OCI-M2 (cell line): ENCODE data around the gene ENG.
"Not testable (repeated sequence)": the region's sequence is repeated elsewhere in the genome, so short reads cannot be mapped to it uniquely, and the experiment has no call there.

Experiments
- DNase-seq: peaks from one replicate; lab custom pipeline; 2025; ENCODE audit not compliant: unreplicated experiment; lab: John Stamatoyannopoulos, UW

Gene ENG

DNA sequence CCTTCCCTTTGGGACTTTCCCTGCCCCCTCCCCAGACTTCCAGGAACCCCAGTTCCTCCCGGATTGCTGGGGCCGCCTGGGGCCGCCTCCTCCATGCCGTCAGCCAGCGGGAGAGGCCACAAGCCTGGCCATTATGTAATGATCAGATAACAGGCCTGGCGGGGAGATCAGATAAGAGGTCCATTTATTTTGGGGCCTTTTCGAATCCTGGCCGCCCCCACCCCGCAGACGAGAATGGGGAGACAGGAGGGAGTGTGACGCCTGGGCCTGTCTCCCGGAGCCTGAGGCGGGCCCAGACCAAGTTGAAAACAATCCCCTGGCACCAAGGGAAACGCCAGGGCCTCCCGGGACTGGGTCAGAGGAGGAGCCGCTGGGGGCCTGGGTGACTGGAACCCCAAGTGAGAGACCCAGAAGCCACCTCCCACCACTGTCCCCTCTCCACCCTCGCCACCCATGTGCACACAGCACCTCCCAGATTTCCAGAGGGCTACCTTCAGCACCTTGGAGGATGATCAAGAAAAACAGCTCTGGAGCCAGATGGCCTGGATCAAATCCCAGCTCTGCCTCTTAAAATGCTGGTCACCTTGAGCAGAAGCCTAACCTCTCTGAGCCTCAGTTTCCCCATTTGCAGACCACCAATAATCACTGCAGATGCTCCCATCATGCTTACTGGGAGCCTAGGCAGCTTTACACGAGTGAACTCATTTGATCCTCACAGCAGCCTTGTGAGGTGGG, 7.8 kb downstream of the ENG start:
- DNase-seq = no peak

DNA sequence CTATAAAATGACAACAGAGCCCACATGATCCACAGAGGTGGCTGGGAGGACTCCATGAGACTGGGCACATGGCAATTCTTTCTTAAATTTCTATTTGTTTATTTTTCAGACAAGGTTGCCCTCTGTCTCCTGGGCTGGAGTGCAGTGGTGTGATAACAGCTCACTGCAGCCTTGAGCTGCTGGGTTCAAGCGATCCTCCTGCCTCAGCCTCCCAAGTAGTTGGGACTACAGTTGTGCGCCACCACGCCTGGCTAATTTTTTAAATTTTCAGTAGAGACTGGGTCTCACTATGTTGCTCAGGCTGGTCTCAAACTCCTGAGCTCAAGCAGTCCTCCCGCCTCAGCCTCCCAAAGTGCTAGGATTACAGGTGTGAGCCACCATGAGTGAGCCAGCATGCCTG, 8.8 kb downstream of the ENG start:
- not testable (repeated sequence) for DNase-seq

DNA sequence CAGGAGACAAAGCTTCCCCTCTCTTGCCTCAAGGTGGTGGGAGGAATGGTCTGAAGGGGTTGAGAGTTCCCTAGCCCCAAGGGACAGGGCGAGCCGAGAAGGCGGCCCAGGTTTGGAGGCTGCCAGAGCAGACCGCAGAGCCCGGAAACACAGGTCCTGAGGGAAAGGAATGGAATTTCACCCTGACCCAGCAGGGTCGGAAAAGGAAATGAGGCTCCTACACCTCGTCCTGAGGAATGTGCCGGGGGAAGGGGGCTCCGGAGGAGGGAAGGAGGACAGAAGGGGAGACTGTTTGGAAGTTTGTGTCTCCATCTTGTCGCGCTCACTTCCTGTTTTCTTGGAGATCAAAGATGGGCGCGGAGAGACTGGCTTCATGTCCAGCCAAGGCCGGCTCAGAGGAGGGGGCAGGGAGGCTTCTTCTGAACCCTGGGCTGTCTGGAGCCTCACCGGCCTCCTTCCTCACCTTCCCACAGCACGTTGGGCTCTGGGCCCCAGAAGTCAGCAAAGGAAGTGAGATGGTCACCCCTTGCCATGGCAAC, 9.6 kb downstream of the ENG start:
- DNase-seq = no peak

DNA sequence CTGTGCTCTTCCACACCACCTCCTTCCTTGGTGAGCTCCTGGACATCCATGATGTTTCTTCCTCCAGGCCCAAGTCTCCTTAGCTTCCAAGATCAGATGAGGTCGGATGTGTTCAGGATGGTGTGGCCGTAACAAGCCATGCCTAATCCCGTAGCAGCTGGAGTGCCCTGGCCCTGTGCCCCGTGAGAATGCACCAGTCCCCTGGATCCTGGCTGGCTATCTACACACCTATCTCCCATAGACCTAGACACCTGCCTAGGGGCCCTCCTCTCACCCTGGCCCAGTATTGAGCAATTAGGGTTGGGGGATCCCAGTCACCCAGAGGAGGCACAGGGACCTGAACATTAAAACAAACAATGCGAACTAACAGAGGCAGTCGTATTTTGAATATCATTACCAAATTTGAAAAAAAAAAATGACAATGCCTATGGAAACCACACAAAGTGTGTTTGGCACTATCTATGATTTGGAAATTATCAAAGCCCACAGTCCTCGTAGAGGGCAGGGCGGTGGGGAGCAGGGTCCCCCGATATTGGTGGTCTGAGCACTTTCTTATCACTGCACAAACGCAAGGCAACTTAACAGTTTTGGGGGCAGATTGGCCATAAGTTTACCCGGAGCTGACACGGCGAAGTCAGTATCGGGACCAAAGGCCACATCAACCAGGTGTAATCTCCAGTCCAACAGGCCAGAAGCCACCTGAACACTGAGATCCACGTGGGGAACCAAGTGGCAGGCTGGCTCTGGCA, 13.2 kb downstream of the ENG start:
- no peak for DNase-seq

DNA sequence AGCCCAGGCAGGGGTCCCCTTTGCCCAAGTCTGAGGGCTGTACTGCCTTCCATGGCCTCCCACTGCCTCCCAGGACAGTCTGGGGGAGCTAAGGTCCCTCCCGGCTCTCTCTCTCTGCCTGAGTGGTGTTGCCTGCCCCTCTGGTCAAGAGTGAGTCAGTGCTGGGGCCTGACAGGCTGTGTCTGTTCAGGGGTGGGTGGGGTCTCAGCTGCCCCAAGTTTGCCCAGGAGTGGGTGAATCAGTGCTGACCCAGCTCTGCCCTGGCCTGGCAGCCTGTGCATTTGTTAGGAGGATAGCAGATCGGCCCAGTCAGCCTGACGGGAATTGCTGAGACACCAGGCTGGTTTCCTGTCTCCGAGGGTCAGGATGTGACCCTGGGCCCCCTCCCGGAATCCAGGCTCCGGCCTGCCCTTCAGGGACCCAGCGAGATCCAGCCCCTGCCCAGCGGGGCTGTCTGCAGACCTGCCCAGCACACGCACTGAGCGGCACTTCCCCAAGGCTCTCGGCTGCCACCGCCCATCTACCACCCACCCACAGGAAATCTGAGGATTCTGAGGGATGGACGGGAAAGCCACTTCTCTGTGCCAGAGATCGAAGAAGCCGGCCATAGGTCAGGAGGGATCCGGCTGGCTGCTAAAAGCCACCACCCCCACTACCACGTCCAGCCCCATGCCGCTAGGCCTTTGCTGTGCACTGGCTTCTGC, 15.9 kb downstream of the ENG start:
- DNase-seq = no peak

DNA sequence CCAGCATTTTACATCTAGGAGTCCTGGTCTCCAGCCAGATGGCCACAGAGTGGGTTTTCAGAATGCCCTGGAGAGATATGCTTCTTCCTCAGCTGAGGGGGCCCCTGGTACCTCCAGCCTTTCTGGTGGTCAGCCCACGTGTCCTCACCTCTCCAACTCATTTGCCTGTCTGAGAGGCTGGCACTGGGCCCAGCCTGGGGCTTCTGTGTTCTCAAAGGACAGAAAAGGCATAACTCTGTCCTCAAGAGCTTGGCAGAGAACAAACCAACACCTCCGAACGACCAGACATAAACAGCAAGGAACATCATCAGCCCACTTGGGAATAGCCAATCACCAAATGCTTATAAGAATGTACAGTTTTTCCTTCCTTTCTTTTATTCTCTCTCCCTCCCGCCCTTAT, 17.1 kb downstream of the ENG start:
- DNase-seq = no peak

DNA sequence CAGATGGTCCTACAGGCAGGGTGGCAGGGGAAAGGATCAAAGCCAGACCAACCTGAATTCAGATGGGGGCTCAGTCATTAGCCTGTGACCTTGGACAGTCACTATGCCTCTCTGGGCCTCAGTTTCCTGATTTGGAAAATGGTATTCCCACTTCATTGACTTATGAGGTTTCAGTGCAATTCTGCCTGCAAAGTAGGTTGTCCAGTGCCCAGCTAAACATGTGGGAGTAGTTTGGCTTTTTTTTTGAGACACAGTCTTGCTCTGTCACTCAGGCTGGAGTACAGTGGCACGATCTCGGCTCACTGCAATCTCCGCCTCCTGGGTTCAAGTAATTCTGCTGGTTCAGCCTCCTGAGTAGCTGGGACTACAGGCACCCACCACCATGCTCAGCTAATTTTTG, 17.9 kb downstream of the ENG start:
- DNase-seq = not testable (repeated sequence)

DNA sequence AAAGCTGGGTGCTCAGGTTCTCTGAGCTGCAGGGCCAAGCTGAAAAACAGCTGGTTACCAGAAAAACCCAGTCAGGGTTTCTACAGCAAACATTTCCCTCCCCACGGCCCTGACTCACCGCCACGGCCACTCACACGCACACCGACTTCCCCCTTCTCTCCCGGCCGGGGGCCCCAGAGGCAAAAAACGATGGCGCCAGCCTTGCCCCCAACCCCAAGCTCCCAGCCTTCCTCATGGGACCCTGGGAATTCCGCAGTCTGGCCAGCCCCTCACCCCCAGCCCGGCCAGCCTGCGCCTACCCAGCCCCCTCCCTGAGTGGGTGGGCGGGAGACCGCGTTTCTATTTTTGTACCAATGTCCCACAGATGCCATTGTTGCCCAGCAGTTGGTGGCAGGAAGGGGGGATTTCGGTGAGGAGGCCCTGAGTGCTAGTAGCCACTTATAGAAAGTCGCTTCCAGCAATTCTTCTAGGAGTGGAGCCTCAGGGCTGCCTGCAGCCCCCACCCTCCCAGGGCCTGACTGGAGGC, 18.4 kb downstream of the ENG start:
- DNase-seq = no peak

DNA sequence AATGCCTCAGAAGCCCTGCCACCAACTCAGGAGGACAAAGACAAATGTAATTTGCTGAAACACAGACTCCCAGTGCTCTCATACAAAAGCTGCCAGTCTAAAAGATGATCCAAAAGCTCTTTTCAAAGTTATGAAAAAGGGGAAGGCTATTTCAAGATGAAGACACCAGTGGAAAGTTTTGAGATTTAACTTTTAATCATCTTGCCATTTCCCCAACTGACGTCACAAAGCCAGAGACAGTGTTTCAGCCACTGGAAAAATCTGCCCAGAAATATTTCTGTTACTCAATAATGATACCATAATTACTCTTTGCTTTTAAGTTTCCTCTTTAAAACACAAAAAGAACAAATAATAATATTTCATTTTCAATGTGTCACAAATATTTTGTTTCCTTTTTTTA, 20.9 kb downstream of the ENG start:
- no peak for DNase-seq

DNA sequence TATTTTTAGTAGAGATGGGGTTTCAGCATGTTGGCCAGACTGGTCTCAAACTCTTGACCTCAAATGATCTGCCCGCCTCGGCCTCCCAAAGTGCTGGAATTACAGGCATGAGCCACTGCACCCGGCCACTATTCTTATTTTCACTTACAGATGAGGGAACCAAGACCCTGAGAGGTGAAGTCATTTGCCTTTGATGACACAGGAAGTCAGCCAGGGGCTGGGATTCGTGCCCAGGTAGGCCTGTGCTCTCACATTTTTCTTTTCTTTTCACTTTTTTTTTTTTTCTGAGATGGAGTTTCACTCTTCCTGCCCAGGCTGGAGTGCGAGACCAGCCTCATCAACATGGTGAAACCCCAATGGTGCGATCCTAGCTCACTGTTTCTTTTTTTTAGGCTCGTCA, 22.2 kb downstream of the ENG start:
- DNase-seq = no peak

DNA sequence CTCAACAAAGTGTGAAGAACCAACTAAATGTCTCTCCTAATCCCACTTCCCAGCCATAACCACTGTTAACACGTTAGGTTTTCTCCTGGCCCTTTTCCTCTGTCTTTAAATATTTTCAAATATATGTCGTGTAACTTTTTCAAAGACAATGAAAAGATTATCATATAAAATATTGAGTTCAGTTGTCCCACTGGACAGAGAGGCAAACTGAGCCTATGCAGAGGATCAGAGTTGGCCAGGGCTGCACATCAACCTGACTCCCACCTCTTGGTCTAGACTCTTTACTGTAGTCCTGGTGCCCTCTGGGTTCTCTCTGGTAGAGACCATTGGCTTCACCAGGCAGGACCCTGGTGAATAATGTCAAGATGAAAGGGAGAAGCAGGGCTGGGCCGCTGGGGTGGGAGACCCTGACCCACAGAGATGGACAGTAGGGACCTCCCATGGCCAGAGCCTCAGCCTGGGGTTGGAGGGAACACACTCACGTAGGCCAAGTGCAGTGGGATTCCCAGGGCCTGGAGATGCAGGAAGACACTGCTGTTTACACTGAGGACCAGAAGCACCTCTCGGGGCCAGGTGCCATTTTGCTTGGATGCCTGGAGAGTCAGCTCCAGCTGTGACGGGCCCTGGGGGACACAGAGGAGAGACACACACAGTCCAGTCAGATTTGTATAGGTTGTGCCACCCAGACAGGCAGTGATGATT, 25.1 kb downstream of the ENG start:
- no peak for DNase-seq

DNA sequence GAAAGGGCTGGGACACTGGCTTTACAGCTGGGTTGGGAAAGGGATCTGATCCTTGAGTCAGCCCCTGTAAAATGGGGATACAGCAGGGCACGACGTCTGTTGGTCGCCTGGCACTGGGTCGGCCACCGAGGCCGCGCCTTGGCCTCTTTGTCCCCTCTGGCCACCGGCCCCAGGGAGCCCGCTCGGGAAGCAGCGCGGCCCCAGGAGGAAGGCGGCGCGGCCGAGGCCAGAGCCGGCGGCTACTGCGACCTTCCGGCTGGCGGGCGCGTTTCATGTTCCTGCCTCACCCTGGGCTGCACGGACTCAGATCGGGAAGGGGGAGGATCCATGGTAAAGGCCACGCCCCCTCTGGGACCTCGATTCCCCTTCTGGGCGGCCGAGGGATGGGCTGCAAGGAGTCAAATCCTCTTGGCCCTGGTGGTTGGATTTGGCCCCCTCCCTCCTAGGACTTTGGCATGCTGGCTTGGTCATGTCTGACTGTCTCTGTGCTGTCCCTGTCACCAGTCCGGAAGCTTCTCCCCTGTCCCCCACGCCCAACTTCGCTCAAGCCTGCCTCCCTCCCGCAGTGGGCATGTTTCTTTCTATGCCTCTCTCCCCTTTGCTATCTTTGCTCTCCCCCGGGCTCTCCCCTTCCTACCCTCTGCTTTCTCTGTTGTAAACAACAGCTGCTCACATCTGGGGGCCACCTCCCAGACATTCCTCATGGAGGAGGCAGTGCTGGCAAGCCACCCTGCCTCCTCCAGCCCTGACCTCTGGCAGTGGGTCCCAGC, 26.0 kb downstream of the ENG start:
- DNase-seq = no peak

DNA sequence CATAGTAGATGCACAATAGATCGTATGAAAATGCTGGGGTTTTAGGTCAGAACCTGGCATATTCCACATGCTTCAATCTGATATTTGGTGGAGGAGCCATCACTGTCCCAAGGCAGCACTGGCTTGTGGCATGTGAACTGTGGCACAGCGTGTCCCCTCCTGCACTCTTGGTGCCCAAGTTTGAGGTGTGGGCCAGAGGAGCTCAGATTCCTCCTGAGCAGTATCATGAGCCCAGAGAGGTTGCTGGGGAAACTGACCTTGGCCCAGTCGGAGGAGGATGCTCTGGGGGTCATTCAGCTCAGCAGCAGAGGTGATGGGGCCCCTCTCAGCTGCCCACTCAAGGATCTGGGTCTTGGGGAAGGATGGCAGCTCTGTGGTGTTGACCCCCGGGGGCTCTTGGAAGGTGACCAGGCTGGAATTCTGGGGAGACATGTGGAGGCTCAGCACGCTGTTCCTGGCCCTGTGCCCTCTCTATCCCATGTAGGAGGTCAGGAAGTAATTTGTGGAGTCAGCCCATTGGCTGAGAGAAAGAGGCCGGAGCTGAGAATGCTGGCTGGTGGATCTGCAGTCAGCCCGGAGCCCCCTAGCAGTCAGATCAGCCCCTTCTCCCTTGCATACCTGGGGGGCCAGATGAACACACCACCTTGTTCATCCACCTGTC, 28.1 kb downstream of the ENG start:
- DNase-seq = no peak

DNA sequence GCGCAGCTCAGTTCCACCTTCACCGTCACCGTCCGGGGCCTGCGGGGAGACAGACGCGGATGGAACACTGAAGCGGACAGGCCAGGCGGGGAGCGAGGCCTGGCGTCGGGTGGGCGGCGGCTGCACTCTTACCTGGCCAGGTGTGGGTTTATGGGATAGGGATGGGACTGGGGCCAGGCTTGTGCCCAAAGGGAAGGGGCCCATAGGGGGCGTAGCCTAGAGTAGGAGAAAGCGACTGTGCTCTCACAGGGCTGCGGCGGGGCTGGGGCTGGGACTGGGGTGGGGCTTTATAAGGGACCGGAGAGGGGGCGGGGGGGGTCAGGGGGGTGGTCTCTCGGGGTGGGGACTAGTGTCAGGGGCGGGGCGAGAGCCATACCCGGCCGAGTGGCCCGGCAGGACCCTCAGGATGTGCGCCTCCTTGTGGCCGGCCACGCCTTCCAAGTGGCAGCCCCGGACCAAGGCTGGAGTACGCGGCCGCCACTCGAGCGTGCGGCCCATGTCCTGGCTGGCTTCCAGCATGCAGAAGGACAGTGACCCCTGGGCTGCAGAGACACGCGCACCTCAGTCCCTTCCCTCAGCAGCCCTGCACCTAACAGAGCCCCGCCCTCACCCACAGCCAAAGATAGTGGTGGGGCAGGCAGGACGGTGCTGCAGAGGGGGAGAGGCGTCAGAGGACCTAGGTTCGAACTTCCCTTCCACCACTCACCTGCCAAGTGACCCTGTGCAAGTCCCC, 29.0 kb downstream of the ENG start:
- no peak for DNase-seq

DNA sequence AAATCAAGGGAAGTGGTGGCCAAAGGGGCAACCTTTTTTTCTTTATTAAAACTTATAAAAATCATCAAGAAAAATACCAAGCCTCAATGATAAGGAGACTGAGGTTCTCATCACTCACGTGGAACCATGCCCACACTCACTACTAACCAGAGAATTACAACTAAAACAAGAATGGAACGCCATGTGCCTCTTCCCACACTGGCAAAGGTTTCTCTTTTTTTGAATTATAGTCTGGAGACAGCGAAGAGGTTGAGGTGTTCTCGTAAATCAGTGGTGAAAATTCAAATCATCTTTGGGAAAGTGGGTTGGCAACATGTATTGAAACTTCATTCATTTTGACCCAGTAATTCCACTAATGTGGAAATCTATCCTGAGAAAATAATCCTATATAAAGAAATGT, 32.4 kb downstream of the ENG start:
- DNase-seq = no peak

DNA sequence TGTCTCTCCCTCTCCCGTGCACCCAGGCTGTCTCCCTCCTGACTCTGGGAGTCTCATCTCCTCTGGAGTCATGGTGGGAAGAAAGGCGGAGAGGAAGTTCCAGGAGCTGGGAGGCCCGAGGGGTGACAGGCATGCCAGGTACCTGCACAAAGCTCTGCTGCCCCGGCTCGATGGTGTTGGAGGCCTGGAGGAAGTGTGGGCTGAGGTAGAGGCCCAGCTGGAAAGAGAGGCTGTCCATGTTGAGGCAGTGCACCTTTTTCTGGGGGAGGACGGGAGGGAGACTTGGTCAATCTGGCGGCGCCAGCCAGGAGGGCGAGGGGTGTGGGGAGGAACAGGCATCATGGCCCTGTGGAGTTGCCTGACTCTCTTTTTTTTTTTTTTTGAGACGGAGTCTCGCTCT, 35.9 kb downstream of the ENG start:
- no peak for DNase-seq

DNA sequence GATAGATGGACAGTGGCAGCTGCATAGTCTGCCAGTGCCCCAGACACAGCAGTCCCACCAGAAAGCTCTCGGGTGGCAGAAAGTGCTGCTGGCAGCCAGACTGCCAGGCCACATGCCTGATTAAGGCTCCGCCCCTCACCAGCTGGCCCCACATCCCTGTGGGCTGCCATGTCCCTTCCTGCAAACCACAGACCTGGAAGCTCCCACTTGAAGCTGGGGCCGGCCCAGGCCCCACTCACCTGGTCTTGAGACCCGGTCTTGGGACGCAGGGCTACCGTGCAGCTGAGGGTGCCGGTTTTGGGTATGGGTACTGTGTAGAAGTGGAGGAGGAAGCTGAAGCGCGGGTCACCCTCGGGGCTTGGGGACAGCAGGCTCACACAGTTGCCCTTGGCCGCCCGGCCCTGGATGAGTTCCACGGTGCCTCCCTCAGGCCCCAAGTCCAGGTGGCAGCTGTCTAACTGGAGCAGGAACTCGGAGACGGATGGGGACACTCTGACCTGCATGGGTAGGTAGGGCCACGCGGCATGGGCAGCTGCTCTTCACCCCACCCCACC, 36.5 kb downstream of the ENG start:
- no peak for DNase-seq

DNA sequence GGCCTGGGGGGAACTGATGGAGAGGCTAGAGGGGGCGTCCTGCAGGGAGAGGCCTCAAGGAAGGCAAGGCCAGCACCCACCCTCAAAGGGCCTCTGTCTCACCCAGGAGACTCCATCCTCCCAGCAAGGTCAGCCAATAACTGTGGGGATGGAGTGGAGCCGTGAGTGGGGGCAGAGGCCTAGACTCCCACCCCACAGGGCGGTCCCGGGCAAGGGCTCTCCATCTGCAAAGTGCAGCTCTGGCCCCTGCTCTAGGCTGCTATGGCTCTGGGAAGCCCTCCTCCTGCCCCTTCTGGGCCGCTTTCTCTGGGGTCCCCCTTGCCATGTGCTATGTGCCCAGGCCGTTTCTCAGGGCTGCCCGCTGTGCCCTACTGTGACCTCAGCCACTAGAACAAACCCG, 37.7 kb downstream of the ENG start:
- no peak for DNase-seq

DNA sequence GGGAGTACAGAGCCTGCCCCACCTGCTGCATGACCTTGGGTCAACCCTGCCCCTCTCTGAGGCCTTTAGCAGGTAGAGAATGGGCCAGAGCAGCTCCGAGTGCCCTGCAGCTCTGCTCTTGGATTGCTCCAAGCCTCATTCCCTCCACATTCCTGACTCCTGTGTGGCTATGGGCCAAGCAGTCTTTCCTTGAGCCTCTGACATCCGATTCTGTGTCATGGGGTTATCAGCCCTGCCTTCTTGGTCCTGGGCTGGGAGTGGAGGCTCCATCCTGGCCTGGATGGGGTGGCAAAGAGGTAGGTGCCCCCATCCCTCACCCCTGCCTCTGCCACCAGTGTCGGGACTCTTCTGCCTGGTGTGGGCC, 38.1 kb downstream of the ENG start:
- DNase-seq = no peak
